Neural crest cell (in vitro differentiated cells): Measurements from ENCODE around the gene DAPK1. TPM values are rescaled to one million over a fixed set of nuclear protein-coding genes. Genes with fewer than 3 reads are reported as not detected.

Experiments used
- DNase-seq: peaks from one replicate; pipeline ENCODE4 v3.0.0; 2021; ENCODE audit warnings: low read depth, mixed read lengths, low spot score
- H3K27ac Mint-ChIP-seq: one replicate; pipeline ENCODE4 v1.8.0; 2021; ENCODE audit warnings: mild to moderate bottlenecking, mixed read lengths; ENCODE audit not compliant: unreplicated experiment
- H3K27me3 Mint-ChIP-seq: 2 replicates; pipeline ENCODE4 v1.8.0; 2021; ENCODE audit warnings: low read depth, mild to moderate bottlenecking, mixed read lengths
- H3K36me3 Mint-ChIP-seq: 2 replicates; pipeline ENCODE4 v1.8.0; 2021; ENCODE audit warnings: low read depth, mild to moderate bottlenecking, mixed read lengths
- H3K4me1 Mint-ChIP-seq: 2 replicates; pipeline ENCODE4 v1.8.0; 2021; ENCODE audit warnings: mixed read lengths
- H3K4me3 Mint-ChIP-seq: one replicate; pipeline ENCODE4 v1.8.0; 2021; ENCODE audit warnings: mild to moderate bottlenecking, mixed read lengths
- H3K9me3 Mint-ChIP-seq: 2 replicates; pipeline ENCODE4 v1.8.0; 2021; ENCODE audit warnings: mixed read lengths
- total RNA-seq: library from RNA; stranded (reverse); gene quantifications from 2 replicates; pipeline ENCODE4 v1.2.1, GENCODE V29; 2021
- TF ChIP-seq, protein P1 (sequence below): fragments of 200-600 bp; sonication (generic); conservative IDR thresholded peaks from 2 replicates; pipeline ENCODE4 v1.5.0; 2021; ENCODE audit warnings: antibody characterized with exemption, mild to moderate bottlenecking

Gene DAPK1
- total RNA-seq, 1 donor from 2014 or later, result 62.7 TPM

- no peak overlapping the region for H3K4me3 Mint-ChIP-seq
Observed at GRCh38 chr9:87593359-87593980, 95.8 kb downstream of the DAPK1 start.

GRCh38 chr9:87594194-87594593, 96.5 kb downstream of the DAPK1 start:
- TF ChIP-seq, protein P1, sequence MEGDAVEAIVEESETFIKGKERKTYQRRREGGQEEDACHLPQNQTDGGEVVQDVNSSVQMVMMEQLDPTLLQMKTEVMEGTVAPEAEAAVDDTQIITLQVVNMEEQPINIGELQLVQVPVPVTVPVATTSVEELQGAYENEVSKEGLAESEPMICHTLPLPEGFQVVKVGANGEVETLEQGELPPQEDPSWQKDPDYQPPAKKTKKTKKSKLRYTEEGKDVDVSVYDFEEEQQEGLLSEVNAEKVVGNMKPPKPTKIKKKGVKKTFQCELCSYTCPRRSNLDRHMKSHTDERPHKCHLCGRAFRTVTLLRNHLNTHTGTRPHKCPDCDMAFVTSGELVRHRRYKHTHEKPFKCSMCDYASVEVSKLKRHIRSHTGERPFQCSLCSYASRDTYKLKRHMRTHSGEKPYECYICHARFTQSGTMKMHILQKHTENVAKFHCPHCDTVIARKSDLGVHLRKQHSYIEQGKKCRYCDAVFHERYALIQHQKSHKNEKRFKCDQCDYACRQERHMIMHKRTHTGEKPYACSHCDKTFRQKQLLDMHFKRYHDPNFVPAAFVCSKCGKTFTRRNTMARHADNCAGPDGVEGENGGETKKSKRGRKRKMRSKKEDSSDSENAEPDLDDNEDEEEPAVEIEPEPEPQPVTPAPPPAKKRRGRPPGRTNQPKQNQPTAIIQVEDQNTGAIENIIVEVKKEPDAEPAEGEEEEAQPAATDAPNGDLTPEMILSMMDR, result no peak
- Mint-ChIP-seq H3K4me3 (no peak overlapping the region), H3K9me3 (no peaks in the 10 kb centered on the region), H3K27me3 (no peaks in the 10 kb centered on the region), H3K27ac (no peak overlapping the region), H3K36me3 (peaks cover 3% of the 10 kb centered on the region), H3K4me1 (peaks cover 21% of the 10 kb centered on the region)
- DNase-seq, result no peak

More at GRCh38 chr9:87593359-87593980, 95.8 kb downstream of the DAPK1 start:
- DNase-seq, result no peak
- no peak overlapping the region for H3K27ac Mint-ChIP-seq
- peaks cover 3% of the 10 kb centered on the region for H3K36me3 Mint-ChIP-seq
- H3K9me3 Mint-ChIP-seq, result no peaks in the 10 kb centered on the region
- H3K27me3 Mint-ChIP-seq, result no peaks in the 10 kb centered on the region
- TF ChIP-seq, protein P1, result no peak
- peaks cover 22% of the 10 kb centered on the region for H3K4me1 Mint-ChIP-seq

- TF ChIP-seq, protein P1, result no peak
- Mint-ChIP-seq H3K27me3 (no peaks in the 10 kb centered on the region), H3K9me3 (no peaks in the 10 kb centered on the region), H3K36me3 (peaks cover 3% of the 10 kb centered on the region), H3K4me1 (peaks cover 21% of the 10 kb centered on the region), H3K4me3 (no peak overlapping the region), H3K27ac (no peak overlapping the region)
- no peak for DNase-seq
Observed at GRCh38 chr9:87594662-87595061, 97.0 kb downstream of the DAPK1 start.

GRCh38 chr9:87595610-87596009, 97.9 kb downstream of the DAPK1 start:
- Mint-ChIP-seq H3K27me3 (no peaks in the 10 kb centered on the region), H3K4me3 (no peak overlapping the region), H3K4me1 (peaks cover 27% of the 10 kb centered on the region), H3K36me3 (peaks cover 3% of the 10 kb centered on the region), H3K9me3 (no peaks in the 10 kb centered on the region), H3K27ac (no peak overlapping the region)
- TF ChIP-seq, protein P1, result no peak
- no peak for DNase-seq

GRCh38 chr9:87596862-87597261, 99.2 kb downstream of the DAPK1 start:
- TF ChIP-seq, protein P1, result no peak
- Mint-ChIP-seq H3K9me3 (no peaks in the 10 kb centered on the region), H3K4me3 (no peak overlapping the region), H3K27ac (no peak overlapping the region), H3K4me1 (peaks cover 32% of the 10 kb centered on the region), H3K36me3 (peaks cover 3% of the 10 kb centered on the region), H3K27me3 (no peaks in the 10 kb centered on the region)
- no peak for DNase-seq
